Neuronal stem cell (in vitro differentiated cells): Measurements from ENCODE around the gene TP63.

ENCODE experiments used
- DNase-seq: peaks from one replicate; pipeline ENCODE4 v3.0.0-alpha.2; 2013; ENCODE audit warnings: low spot score
- H2AFZ ChIP-seq: one replicate; pipeline ENCODE4 v1.6.1; 2013; ENCODE audit warnings: mild to moderate bottlenecking, low read length, inconsistent platforms
- H2AK5ac ChIP-seq: 2 replicates; pipeline ENCODE4 v1.6.1; 2013; ENCODE audit warnings: low read depth, mild to moderate bottlenecking, inconsistent platforms, low read length, moderate library complexity, mixed read lengths
- H2BK120ac ChIP-seq: 2 replicates; pipeline ENCODE4 v1.6.1; 2013; ENCODE audit warnings: low read depth, mild to moderate bottlenecking, inconsistent platforms, low read length, moderate library complexity, mixed read lengths
- H2BK12ac ChIP-seq: one replicate; pipeline ENCODE4 v1.6.1; 2013; ENCODE audit warnings: low read length, inconsistent platforms
- H2BK15ac ChIP-seq: 2 replicates; pipeline ENCODE4 v1.6.1; 2013; ENCODE audit warnings: mild to moderate bottlenecking, low read length, inconsistent platforms, mixed read lengths
- H2BK5ac ChIP-seq: one replicate; pipeline ENCODE4 v1.6.1; 2013; ENCODE audit warnings: inconsistent platforms, mild to moderate bottlenecking, low read length, moderate library complexity
- H3K14ac ChIP-seq: one replicate; pipeline ENCODE4 v1.6.1; 2013; ENCODE audit warnings: low read length, inconsistent platforms
- H3K18ac ChIP-seq: 2 replicates; pipeline ENCODE4 v1.6.1; 2013; ENCODE audit warnings: low read length, inconsistent platforms
- H3K23ac ChIP-seq: 2 replicates; pipeline ENCODE4 v1.6.1; 2013; ENCODE audit warnings: low read depth, mild to moderate bottlenecking, mixed read lengths, low read length, inconsistent platforms; ENCODE audit not compliant: poor library complexity
- H3K27ac ChIP-seq: replicated peaks from 3 replicates; pipeline ENCODE4 v1.5.1; 2013; ENCODE audit warnings: low read length, inconsistent platforms
- H3K27me3 ChIP-seq, 3 experiments: 2 replicates each; pipeline ENCODE4 v1.6.1; 2013; ENCODE audit warnings: low read length in 3 of 3, mild to moderate bottlenecking in 2 of 3, inconsistent platforms in 1 of 3, low read depth in 1 of 3, mixed read lengths in 1 of 3, moderate library complexity in 1 of 3; ENCODE audit not compliant: control insufficient read depth in 3 of 3, insufficient read depth in 3 of 3
- H3K36me3 ChIP-seq, 2 donors: replicated peaks in 1 of 2; 2 replicates each; pipeline ENCODE4 v1.6.1; 2013; ENCODE audit warnings: low read length in 2 of 2; ENCODE audit not compliant: control insufficient read depth in 2 of 2, insufficient read depth in 2 of 2
- H3K4ac ChIP-seq: 2 replicates; pipeline ENCODE4 v1.6.1; 2013; ENCODE audit warnings: inconsistent platforms, mild to moderate bottlenecking, low read length, moderate library complexity
- H3K4me1 ChIP-seq, 2 donors: 1 replicate in 1 of 2; 2 replicates in 1 of 2; pipeline ENCODE4 v1.6.1; 2013; ENCODE audit warnings: low read length in 2 of 2, low read depth in 1 of 2; ENCODE audit not compliant: control insufficient read depth in 2 of 2, insufficient read depth in 1 of 2
- H3K4me2 ChIP-seq: one replicate; pipeline ENCODE4 v1.6.1; 2013; ENCODE audit warnings: mild to moderate bottlenecking, low read length, inconsistent platforms; ENCODE audit not compliant: insufficient read depth, poor library complexity, severe bottlenecking
- H3K4me3 ChIP-seq, 2 donors: 2 replicates each; pipeline ENCODE4 v1.5.1; 2013; ENCODE audit warnings: low read length in 2 of 2, mild to moderate bottlenecking in 2 of 2, inconsistent platforms in 1 of 2, moderate library complexity in 1 of 2
- H3K79me1 ChIP-seq: one replicate; pipeline ENCODE4 v1.6.1; 2013; ENCODE audit warnings: low read depth, mild to moderate bottlenecking, inconsistent platforms, low read length, moderate library complexity
- H3K9ac ChIP-seq: one replicate; pipeline ENCODE4 v1.6.1; 2013; ENCODE audit warnings: mild to moderate bottlenecking, low read depth, low read length, inconsistent platforms; ENCODE audit not compliant: poor library complexity
- H3K9me3 ChIP-seq, 2 donors: replicated peaks in 1 of 2; 2 replicates each; pipeline versions ENCODE3 to v1.6.1; 2013; ENCODE audit warnings: low read length in 2 of 2, mild to moderate bottlenecking in 2 of 2, inconsistent platforms in 1 of 2, low read depth in 1 of 2, mixed read lengths in 1 of 2, moderate library complexity in 1 of 2; ENCODE audit not compliant: control insufficient read depth in 2 of 2, insufficient read depth in 1 of 2
- H4K8ac ChIP-seq: one replicate; pipeline ENCODE4 v1.6.1; 2013; ENCODE audit warnings: low read depth, mild to moderate bottlenecking, inconsistent platforms, low read length, moderate library complexity
- H4K91ac ChIP-seq: one replicate; pipeline ENCODE4 v1.6.1; 2013; ENCODE audit warnings: low read length, low read depth, mild to moderate bottlenecking, inconsistent platforms; ENCODE audit not compliant: poor library complexity
- WGBS, 2 donors: extraction: QIAGEN DNeasy Blood & Tissue Kit; methylation state at CpG; one replicate each; pipeline ENCODE4 v1.1.7; 2013; ENCODE audit warnings: missing lambda C conversion rate in 2 of 2, mixed read lengths in 1 of 2; ENCODE audit not compliant: insufficient read length in 2 of 2, insufficient replicate concordance in 1 of 2; ENCODE audit errors: extremely low coverage in 2 of 2; 5-methylcytosine and 5-hydroxymethylcytosine counted together

Gene TP63

GRCh38 chr3:189727898-189728297 lies 96.7 kb downstream of the TP63 start:
- no peak overlapping the region for H3K4me3 ChIP-seq

GRCh38 chr3:189728915-189729314 lies 97.7 kb downstream of the TP63 start:
- H3K79me1 ChIP-seq, result no peaks in the 10 kb centered on the region
- no peak overlapping the region for H2AK5ac ChIP-seq
- no peaks in the 10 kb centered on the region for H3K4me1 ChIP-seq
- no peak overlapping the region for H3K23ac ChIP-seq
- no peak overlapping the region for H3K4me2 ChIP-seq
- WGBS, 2 donors, result no CpG with 5 or more reads among the region's 1 CpG
- no peak overlapping the region for H4K91ac ChIP-seq
- H3K14ac ChIP-seq, result no peak overlapping the region
- H3K4ac ChIP-seq, result no peak overlapping the region
- H2BK12ac ChIP-seq, result no peak overlapping the region
- DNase-seq, result no peak
- no peak overlapping the region for H2AFZ ChIP-seq
- H4K8ac ChIP-seq, result no peak overlapping the region
- no peaks in the 10 kb centered on the region for H3K36me3 ChIP-seq
- no peak overlapping the region for H3K9ac ChIP-seq
- H3K18ac ChIP-seq, result no peak overlapping the region
- H3K4me3 ChIP-seq, result no peak overlapping the region
- H2BK15ac ChIP-seq, result no peak overlapping the region
- H3K27ac ChIP-seq, result no peak overlapping the region
- no peak overlapping the region for H2BK5ac ChIP-seq
- no peak overlapping the region for H2BK120ac ChIP-seq
- no peaks in the 10 kb centered on the region for H3K27me3 ChIP-seq
- H3K9me3 ChIP-seq, result no peaks in the 10 kb centered on the region

More at GRCh38 chr3:189727898-189728297, 96.7 kb downstream of the TP63 start:
- no peak for DNase-seq
- H2AK5ac ChIP-seq, result no peak overlapping the region
- H3K27ac ChIP-seq, result no peak overlapping the region
- H3K4me2 ChIP-seq, result no peak overlapping the region
- H3K18ac ChIP-seq, result no peak overlapping the region
- H3K9me3 ChIP-seq, result no peaks in the 10 kb centered on the region
- H3K36me3 ChIP-seq, result no peaks in the 10 kb centered on the region
- no peak overlapping the region for H2BK5ac ChIP-seq
- H3K4ac ChIP-seq, result no peak overlapping the region
- H3K27me3 ChIP-seq, result no peaks in the 10 kb centered on the region
- H3K79me1 ChIP-seq, result no peaks in the 10 kb centered on the region
- no peak overlapping the region for H4K8ac ChIP-seq
- WGBS, 2 donors, result 100% methylated on average over 1 of the region's 4 CpGs; no CpG with 5 or more reads in 1 of the 2 donors
- no peak overlapping the region for H3K9ac ChIP-seq
- H4K91ac ChIP-seq, result no peak overlapping the region
- H3K14ac ChIP-seq, result no peak overlapping the region
- no peak overlapping the region for H2BK120ac ChIP-seq
- no peak overlapping the region for H2BK12ac ChIP-seq
- no peak overlapping the region for H2AFZ ChIP-seq
- H3K23ac ChIP-seq, result no peak overlapping the region
- H2BK15ac ChIP-seq, result no peak overlapping the region
- H3K4me1 ChIP-seq, result no peaks in the 10 kb centered on the region

- Histone ChIP-seq H3K36me3 (no peaks in the 10 kb centered on the region), H3K9me3 (no peaks in the 10 kb centered on the region), H3K27ac (no peak overlapping the region), H3K23ac (no peak overlapping the region), H3K14ac (no peak overlapping the region), H4K91ac (no peak overlapping the region), H2AK5ac (no peak overlapping the region), H3K27me3 (no peaks in the 10 kb centered on the region), H3K4ac (no peak overlapping the region), H2BK5ac (no peak overlapping the region), H4K8ac (no peak overlapping the region), H3K4me1 (no peaks in the 10 kb centered on the region), H3K79me1 (no peaks in the 10 kb centered on the region), H2BK15ac (no peak overlapping the region), H2BK120ac (no peak overlapping the region), H2AFZ (no peak overlapping the region), H3K18ac (no peak overlapping the region), H3K9ac (no peak overlapping the region), H3K4me2 (no peak overlapping the region), H3K4me3 (no peak overlapping the region), H2BK12ac (no peak overlapping the region)
- WGBS, 2 donors, result no CpG with 5 or more reads among the region's 6 CpGs
- no peak for DNase-seq
These were observed 102.9 kb downstream of the TP63 start for GRCh38 chr3:189734061-189734460.

- no peak overlapping the region for H3K14ac ChIP-seq
- no peak overlapping the region for H3K27ac ChIP-seq
- no peaks in the 10 kb centered on the region for H3K79me1 ChIP-seq
- no peak overlapping the region for H3K4me2 ChIP-seq
- no peaks in the 10 kb centered on the region for H3K9me3 ChIP-seq
- H3K9ac ChIP-seq, result no peak overlapping the region
- no peak overlapping the region for H4K91ac ChIP-seq
- H2AFZ ChIP-seq, result no peak overlapping the region
- no peak overlapping the region for H3K23ac ChIP-seq
- no peak overlapping the region for H3K4me3 ChIP-seq
- H3K4me1 ChIP-seq, result no peaks in the 10 kb centered on the region
- no peak overlapping the region for H2BK15ac ChIP-seq
- no peak overlapping the region for H4K8ac ChIP-seq
- no peaks in the 10 kb centered on the region for H3K27me3 ChIP-seq
- no peak overlapping the region for H2BK12ac ChIP-seq
- no peak overlapping the region for H2BK120ac ChIP-seq
- H2AK5ac ChIP-seq, result no peak overlapping the region
- no peak for DNase-seq
- H3K36me3 ChIP-seq, result no peaks in the 10 kb centered on the region
- no peak overlapping the region for H3K18ac ChIP-seq
- no peak overlapping the region for H3K4ac ChIP-seq
- no peak overlapping the region for H2BK5ac ChIP-seq
These were observed 104.7 kb downstream of the TP63 start for GRCh38 chr3:189735913-189736312.
